ENCODE results near the gene TMEM168.

The TMEM168 gene

DNA sequence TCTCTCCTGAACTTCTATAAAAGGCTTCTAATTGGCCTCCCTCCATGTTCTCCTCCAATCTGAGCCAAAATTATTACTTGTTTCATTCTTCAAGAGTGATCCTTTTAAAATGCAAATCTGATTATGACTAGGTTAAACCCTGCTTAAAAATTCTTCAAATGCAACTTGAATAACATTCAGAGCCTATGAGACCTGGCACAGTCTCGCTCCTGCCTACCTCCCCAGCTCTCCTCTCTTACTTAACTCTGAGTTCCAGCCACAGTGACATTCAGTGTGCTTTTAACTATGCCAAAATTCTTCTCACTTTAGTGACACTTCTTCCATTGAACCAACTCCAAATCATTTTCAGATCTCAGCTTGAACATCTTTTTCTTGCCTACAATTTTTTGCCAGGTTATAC is 68.8 kb downstream of the TMEM168 start:
- DNase-seq (ENCODE audit: low read depth, low spot score) = no peak

DNA sequence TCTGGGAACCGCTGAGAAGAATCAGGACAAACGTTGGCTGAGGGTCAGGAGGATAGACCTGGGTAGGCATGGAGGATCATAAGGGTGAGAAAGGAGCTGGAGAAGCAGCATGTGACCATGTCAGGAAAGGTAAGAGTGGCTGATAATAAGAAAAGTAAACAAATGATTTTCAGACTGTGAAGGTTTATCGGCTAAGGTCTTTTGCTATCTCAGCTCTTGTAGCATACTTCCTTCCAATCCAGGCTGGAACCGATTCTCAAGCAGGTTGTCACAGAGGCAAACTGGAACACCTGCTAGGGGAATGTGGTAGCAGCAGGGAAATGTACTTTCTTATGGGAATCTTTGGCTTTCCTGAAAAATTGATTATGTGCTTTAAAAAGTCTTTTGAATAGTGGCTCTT is 74.7 kb downstream of the TMEM168 start:
- DNase-seq (ENCODE audit: low read depth, low spot score) = no peak

DNA sequence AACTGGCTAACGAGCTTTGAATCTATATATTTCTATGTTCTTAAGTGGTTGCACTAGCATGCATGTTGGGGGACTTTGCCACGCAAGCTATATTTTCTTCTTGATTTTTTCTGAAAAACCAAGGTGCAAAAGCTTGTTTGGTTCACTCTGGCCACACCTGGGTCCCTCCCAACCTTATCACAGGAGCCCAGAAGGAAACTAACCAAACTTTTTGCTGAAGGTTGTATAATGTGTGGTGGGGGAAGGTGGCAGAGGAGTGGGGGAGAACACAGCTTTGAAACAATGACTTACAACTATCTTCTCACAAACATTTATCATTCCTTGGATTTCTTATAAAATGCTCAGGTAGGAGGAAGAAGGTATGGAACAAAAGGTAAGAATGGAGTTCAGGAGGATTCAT is 75.3 kb downstream of the TMEM168 start:
- no peak for DNase-seq (ENCODE audit: low read depth, low spot score)
